Renal cortex interstitium (tissue), 15 donors: ENCODE measurements around the gene KCTD7. TPM values are rescaled to one million over a fixed set of nuclear protein-coding genes. Genes with fewer than 3 reads are reported as not detected.
"Not testable (repeated sequence)": the region's sequence is repeated elsewhere in the genome, so short reads cannot be mapped to it uniquely, and the experiment has no call there.

ENCODE experiments used
- DNase-seq, 11 donors: peaks; one replicate each; pipeline ENCODE4 v3.0.0-alpha.2; 2013; ENCODE audit warnings: low read depth in 9 of 11, low spot score in 4 of 11; ENCODE audit errors: extremely low read depth in 1 of 11
- long read RNA-seq, 16 experiments: transcript quantifications; one replicate each; lab custom pipeline, GENCODE V29; 2026
- polyA plus RNA-seq, 3 donors: library from polyadenylated mRNA; unstranded; fragments of 120-200 nt; gene quantifications; one replicate each; pipeline ENCODE4 v1.2.1, GENCODE V29; 2013; ENCODE audit not compliant: insufficient read length in 3 of 3

KCTD7 gene
- polyA plus RNA-seq: 10 to 100 TPM; 22.5 to 24.8 (median 23.8) TPM
- long read RNA-seq, donor 1, full-length matches to known transcripts: 3 of 3 reads
- long read RNA-seq, donor 1, partial matches to known transcripts: 0 of 3 reads
- long read RNA-seq, donor 1, other reads (novel, unspliced or antisense): 0 of 3 reads
- long read RNA-seq, donor 2, full-length matches to known transcripts: 5 of 5 reads
- long read RNA-seq, donor 2, partial matches to known transcripts: 0 of 5 reads
- long read RNA-seq, donor 2, other reads (novel, unspliced or antisense): 0 of 5 reads
- long read RNA-seq, donor 3, full-length matches to known transcripts: 8 of 19 reads
- long read RNA-seq, donor 3, partial matches to known transcripts: 11 of 19 reads
- long read RNA-seq, donor 3, other reads (novel, unspliced or antisense): 0 of 19 reads
- long read RNA-seq, donor 4, full-length matches to known transcripts: 5 of 5 reads
- long read RNA-seq, donor 4, partial matches to known transcripts: 0 of 5 reads
- long read RNA-seq, donor 4, other reads (novel, unspliced or antisense): 0 of 5 reads
- long read RNA-seq, donor 5: 0 reads
- long read RNA-seq, donor 6, full-length matches to known transcripts: 9 of 9 reads
- long read RNA-seq, donor 6, partial matches to known transcripts: 0 of 9 reads
- long read RNA-seq, donor 6, other reads (novel, unspliced or antisense): 0 of 9 reads
- long read RNA-seq, donor 7, full-length matches to known transcripts: 9 of 47 reads
- long read RNA-seq, donor 7, partial matches to known transcripts: 38 of 47 reads
- long read RNA-seq, donor 7, other reads (novel, unspliced or antisense): 0 of 47 reads
- long read RNA-seq, donor 8: 0 reads
- long read RNA-seq, donor 9, full-length matches to known transcripts: 6 of 6 reads
- long read RNA-seq, donor 9, partial matches to known transcripts: 0 of 6 reads
- long read RNA-seq, donor 9, other reads (novel, unspliced or antisense): 0 of 6 reads
- long read RNA-seq, donor 10, full-length matches to known transcripts: 5 of 22 reads
- long read RNA-seq, donor 10, partial matches to known transcripts: 17 of 22 reads
- long read RNA-seq, donor 10, other reads (novel, unspliced or antisense): 0 of 22 reads
- long read RNA-seq, donor 11, full-length matches to known transcripts: 7 of 7 reads
- long read RNA-seq, donor 11, partial matches to known transcripts: 0 of 7 reads
- long read RNA-seq, donor 11, other reads (novel, unspliced or antisense): 0 of 7 reads
- long read RNA-seq, donor 12, full-length matches to known transcripts: 3 of 3 reads
- long read RNA-seq, donor 12, partial matches to known transcripts: 0 of 3 reads
- long read RNA-seq, donor 12, other reads (novel, unspliced or antisense): 0 of 3 reads
- long read RNA-seq, donor 13: 0 reads
- long read RNA-seq, donor 14, full-length matches to known transcripts: 3 of 3 reads
- long read RNA-seq, donor 14, partial matches to known transcripts: 0 of 3 reads
- long read RNA-seq, donor 14, other reads (novel, unspliced or antisense): 0 of 3 reads
- long read RNA-seq, donor 15, full-length matches to known transcripts: 2 of 2 reads
- long read RNA-seq, donor 15, partial matches to known transcripts: 0 of 2 reads
- long read RNA-seq, donor 15, other reads (novel, unspliced or antisense): 0 of 2 reads
- long read RNA-seq, donor 16, full-length matches to known transcripts: 16 of 16 reads
- long read RNA-seq, donor 16, partial matches to known transcripts: 0 of 16 reads
- long read RNA-seq, donor 16, other reads (novel, unspliced or antisense): 0 of 16 reads

DNA sequence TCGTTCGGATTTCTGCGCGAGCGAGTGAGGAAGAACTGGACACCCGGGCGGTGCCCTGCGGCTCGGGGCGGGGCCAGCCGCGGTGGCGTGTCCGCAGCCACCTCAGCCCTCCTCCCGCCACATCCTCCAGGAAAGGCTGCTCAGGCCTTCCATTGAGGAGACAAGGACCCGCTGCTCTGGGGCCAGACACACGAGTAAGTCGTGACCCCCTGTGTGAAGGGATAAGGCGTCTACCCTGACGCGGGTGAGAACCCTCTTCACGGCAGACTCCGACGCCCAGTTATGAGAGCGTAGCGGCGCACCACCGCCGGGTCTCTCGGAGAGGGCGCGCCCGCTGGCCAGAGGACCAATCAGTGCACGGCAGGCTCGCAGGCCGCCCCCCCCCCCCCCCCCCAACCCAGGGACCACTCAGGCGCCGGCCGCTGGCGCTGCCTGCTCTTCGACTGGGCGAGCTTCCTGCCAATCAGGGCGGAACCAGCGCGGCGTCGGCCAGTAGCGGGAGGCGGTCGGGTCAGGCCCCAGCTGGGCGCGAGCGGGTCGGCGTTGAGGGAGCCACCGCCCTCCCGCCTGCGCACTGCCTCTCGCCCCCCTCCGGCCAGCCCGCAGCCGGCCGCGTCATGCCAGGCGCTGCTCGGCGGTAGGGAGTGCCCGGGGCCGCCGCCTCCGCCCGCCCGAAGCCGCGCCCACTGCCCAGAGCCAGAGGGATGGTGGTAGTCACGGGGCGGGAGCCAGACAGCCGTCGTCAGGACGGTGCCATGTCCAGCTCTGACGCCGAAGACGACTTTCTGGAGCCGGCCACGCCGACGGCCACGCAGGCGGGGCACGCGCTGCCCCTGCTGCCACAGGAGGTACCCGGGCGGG is at the start of gene KCTD7:
Gene KCTD7, plus strand, starts transcription at position 521 of the 861 bp plus-strand sequence. Its CDS starts 184 bp downstream, at position 705.
- peak; percentile 75 to 96 (median 95) for DNase-seq

DNA sequence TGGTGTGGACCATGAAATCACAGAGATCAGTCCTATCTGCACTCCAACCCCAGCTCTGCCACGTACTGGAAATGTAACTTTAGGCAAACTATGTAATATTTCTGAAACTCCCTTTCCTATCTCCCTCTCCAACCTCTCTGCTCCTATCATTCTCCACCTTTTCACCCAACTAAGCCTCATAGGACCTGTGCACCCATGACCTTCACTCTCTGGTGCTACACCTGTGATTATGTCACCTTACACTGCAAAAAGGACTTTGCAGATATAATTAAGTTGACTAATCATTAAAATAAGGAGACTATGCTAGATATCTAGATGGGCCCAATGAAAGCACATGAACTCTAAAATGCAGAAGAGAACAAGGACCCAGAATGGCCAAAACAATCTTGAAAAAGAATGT is 48.3 kb upstream of the KCTD7 start:
- DNase-seq: not testable (repeated sequence)

DNA sequence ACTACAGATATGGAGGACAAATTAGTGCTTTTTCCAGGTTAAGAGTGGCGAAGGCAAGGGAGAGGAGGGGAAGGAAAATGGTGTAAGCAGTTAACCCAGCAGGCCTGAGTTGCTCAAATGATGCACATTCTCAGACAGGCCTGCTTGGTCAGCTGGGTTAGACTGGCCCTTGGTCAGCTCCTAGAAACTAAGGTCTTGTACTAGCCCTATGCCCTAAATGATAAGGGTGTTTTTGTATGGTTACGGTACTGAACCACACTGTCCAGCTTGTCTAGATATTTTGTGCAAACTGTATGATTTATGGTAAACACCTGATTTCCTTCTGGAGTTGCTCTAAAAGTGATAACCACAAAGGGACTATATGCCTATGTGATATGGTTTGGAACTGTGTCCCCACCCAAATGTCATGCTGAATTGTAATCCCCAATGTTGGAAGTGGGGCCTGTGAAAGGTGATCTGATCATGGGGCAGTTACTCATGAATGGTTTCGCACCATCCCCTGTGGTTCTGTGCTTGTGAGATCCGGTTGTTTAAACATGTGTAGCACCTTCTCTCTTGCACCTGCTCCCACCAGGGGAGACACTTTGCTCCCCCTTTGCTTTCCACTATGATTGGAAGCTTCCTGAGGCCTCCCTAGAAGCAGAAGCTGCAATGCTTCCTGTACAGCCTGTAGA is 45.7 kb upstream of the KCTD7 start:
- DNase-seq: not testable (repeated sequence)

DNA sequence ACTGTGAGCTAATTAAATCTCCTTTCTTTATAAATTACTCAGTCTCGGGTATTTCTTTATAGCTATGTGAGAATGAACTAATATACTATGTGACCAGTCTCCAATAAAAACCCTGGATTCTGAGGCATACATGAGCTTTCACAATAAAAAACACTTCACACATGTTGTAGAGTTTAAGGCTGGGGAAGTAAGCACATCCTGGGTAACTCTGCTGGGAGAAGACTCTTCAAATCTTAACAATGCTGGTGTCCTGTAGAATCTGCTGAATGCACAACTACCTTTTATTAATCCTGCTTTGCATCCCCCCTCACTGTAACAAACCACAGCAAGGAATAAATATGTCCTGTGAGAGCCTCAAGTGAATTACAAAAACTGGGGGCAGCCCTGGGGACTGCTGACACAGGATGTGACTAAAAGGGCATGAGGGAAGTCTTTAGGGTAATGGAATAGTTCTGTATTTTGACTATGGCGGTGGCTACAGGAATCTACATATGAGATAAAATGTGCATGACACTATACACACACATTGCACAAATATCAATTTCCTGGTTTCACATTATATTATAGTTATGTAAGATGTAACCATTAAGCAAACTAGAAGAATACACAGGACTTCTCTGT is 45.1 kb upstream of the KCTD7 start:
- no peak for DNase-seq

DNA sequence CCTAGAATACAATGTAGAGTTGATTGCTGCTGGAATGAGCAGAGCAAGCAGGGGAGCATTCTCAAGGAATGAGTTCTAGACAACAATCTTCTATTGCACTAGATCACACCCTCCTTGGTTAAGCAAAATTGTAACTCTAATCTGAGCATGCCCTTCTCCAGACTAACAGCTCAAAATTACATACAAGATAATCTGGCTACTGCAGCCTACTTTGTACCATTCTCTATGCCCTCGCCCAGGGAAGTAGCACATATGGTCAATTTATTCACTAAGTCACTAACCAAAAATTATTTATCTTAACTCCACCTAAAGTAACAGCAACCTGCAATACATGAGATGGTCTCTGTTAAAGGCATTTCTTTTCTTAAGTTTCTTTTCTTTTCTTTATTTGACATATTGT is 42.5 kb upstream of the KCTD7 start:
- DNase-seq: no peak

DNA sequence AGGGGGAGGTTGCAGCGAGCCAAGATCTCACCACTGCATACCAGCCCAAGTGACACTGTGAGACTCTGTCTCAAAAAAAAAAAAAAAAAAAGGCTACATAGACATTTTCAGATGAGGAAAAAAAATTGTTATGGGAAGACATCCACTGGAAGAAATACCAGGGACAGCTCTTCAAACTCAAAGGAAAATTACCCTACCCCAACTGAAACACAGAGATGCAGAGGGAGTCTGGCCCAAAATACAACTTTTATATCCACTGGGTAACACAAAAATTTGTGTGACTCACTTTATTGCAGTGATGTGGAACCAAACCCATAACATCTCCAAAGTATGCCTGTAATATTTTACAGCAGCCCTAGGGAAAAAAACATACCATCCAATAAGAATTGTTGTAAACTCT is 40.5 kb upstream of the KCTD7 start:
- DNase-seq: not testable (repeated sequence)

DNA sequence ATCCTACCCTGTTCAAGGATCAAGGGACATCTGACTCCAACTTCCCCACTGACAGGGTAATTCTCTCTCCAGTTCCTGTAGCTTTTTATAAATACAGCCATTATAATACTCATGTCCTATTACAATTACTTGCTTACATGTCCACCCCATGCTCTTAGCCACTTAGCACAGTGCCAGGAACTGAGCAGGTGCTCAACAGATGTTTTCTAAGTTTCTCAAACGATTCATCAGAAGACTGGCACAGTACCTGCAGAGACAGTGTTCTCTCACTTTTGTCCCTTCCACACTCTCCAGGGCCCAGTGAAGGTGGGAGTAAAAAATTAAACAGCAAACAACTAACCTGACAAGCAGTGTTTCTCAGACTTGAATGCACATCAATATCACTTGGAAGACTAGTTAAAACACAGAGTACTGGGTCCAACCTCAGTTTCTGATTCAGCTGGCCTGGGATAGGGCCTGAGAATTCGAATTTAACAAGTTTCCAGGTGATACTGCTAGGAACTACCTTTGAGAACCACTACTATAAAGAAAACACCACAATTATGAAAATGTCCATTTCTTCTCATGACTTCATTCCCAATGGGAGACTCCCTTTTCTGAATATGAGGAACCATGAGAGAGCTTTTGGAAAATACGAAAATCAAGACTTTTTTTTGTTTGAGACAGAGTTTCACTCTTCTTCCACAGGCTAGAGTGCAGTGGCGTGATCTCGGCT is 39.7 kb upstream of the KCTD7 start:
- DNase-seq: not testable (repeated sequence)

DNA sequence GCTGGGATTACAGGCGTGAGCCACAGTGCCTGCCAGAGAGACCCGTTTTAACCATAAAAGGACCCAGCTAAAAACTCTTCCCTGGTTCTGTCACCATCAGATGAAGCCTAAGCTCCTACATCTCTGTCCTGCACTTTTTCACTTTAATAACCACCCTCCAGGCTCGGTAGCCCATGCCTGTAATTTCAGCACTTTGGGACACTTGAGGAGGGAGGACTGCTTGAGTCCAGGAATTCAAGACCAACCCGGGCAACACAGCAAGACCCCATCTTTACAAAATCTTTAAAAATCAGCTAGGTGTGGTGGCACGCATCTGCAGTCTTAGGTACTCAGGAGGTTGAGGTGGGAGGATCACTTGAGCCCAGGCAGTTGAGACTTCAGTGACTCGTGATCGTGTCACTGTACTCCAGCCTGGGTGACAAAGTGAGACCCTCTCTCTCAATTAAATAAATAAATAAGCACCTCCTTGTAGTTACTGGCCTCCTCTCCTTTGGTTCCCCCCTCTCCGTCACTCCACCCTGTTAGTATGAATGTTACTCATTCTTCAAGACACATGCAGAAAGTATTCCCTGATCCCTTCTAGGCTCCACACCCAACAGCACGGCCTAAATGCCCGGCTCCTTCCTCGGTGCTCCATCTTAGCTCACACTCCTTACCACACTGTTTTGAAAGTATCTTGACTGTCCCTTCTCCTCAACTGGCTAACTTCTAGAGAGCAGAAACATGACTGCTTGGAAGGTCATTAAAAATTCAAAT is 38.2 kb upstream of the KCTD7 start:
- not testable (repeated sequence) for DNase-seq

DNA sequence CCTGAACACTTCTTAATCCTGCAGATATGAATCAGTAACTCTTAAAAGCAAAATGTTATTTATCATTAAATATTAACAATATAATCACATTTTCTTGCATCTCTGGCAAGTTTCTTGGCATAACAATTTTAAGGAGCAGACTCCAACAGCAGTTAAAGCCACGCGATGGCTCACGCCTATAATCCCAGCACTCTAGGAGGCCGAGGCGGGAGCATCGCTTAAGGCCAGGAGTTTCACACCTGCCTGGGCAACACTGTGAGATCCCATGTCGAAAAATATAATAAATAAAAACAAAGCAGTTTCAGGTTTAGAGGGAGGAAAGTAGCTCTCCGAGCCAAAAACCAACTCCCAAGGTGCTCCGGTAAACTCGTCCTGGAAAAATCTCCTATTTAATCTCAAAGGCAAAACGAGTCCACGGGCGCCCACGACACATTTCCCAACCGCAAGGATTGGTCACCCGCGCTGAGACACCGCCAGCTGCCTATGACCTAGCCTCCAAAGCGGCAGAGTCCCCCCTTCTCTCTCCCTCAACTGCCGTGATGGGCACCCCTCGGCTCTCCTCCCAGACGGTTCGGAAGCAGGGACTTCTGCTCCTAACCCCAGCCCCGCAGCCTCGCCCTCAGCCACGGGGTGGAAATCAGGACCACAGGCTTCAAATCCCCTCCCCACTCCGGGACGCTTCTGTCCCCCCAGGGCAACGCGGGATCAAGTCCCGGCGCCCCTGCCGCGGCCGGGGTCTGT is 37.5 kb upstream of the KCTD7 start:
- peak in 3 of 11 donors; percentile 4 to 13 (median 7) for DNase-seq

DNA sequence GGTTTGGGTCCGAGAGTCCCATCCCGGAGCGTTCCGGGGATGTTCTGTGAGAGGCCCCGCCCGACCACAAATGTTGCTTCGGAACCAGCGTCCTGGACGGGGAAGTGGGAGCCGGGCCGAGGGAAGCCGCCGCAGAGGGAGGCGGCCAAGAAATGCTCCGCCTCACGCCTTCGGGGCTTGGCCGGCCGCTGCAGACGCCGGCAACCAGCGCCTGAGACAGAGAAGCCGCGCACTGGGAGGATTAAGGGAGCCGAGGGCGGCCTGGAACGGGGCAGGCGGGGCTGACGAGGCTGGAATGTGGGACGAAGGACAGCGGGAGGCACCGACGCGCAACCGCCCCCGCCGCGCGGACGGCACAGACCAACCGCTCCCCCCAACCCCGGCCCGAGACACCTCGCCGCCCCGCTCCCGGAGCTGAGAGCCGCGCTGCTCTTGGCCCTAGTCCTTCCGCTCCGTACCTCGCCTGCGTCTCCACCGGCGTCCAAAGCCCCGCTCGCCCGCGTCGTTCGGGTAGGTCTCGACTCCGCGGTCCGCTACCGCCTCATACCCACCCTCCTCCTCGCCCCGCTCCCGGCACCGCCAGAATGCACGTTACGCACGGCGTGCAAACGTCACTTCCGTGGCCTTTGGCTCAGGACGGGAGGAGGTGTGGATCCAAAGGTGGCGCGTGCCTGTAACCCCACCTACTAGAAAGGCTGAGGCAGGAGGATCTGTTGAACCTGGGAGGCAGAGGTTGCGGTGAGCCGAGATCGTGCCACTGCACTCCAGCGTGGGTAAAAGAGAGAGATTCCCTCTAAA is 36.7 kb upstream of the KCTD7 start:
- DNase-seq: peak; percentile 78 to 93 (median 85)

DNA sequence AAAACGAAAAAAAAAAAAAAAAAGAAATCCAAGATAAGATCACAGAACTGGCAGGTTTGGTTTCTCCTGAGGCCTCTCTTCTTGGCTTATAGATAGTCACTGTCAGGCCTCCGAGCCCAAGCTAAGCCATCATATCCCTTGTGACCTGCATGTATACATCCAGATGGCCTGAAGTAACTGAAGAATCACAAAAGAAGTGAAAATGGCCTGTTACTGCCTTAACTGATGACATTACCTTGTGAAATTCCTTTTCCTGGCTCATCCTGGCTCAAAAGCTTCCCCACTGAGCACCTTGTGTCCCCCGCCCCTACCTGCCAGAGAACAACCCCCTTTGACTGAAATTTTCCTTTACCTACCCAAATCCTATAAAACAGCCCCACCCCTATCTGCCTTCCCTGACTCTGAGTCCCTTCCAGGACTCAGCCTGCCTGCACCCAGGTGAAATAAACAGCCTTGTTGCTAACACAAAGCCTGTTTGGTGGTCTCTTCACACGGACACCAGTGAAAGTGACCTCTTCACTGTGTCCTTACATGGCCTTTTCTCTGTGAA is 36.0 kb upstream of the KCTD7 start:
- not testable (repeated sequence) for DNase-seq

DNA sequence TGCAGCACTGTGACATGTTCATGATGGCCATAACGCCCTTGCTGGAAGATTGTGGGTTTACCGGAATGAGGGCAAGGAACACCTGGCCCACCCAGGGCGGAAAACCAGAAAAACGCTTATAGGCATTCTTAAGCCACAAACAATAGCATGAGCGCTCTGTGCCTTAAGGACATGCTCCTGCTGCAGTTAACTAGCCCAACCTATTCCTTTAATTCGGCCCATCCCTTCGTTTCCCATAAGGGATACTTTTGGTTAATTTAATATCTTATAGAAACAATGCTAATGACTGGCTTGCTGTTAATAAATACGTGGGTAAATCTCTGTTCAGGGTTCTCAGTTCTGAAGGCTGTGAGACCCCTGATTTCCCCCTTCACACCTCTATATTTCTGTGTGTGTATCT is 34.6 kb upstream of the KCTD7 start:
- DNase-seq: not testable (repeated sequence)

DNA sequence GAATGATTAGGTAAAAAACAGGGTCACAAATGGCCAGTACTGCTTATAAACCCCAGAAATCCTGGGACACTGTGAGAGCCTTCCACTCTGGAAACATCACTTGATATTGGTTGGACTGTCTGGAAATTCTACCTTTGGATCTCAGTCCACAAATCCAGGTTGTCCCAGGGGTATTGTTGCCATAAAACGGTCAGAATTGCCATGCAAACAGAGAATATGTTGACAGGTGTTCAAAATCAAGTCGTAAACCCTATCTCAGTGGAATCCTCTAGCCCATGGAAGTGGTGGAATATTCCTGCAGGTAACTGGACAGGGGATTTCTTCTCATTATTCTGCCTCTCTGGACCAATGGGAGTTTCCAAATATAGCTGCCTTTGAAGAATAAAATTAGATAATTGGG is 31.2 kb upstream of the KCTD7 start:
- DNase-seq: no peak
